ENCODE results near the gene S100Z.
"Not testable (repeated sequence)": the region's sequence is repeated elsewhere in the genome, so short reads cannot be mapped to it uniquely, and the experiment has no call there.

Gene S100Z

GRCh38 chr5:76888733-76889300 is 39.0 kb downstream of the S100Z start:
- Mint-ChIP-seq H3K36me3 (ENCODE audit: low read depth) (no peaks in the 10 kb centered on the region), H3K4me1 (no peaks in the 10 kb centered on the region), H3K9me3 (no peaks in the 10 kb centered on the region), H3K27ac (no peak overlapping the region), H3K27me3 (ENCODE audit: low read depth) (peaks cover 8% of the 10 kb centered on the region), H3K4me3 (no peak overlapping the region)
- TF ChIP-seq CTCF (IDR thresholded peaks at IDR 0.05; ENCODE audit: unreplicated experiment in 3 of 3) = no peak

- Mint-ChIP-seq H3K9me3 (peaks cover 15% of the 10 kb centered on the region), H3K4me3 (no peak overlapping the region), H3K27me3 (ENCODE audit: low read depth) (no peaks in the 10 kb centered on the region), H3K36me3 (ENCODE audit: low read depth) (no peaks in the 10 kb centered on the region), H3K4me1 (no peaks in the 10 kb centered on the region), H3K27ac (no peak overlapping the region)
- TF ChIP-seq CTCF (IDR thresholded peaks at IDR 0.05; ENCODE audit: unreplicated experiment in 3 of 3) = no peak
Observed at GRCh38 chr5:76893294-76893693, 43.5 kb downstream of the S100Z start.

- Mint-ChIP-seq H3K27me3 (ENCODE audit: low read depth) (no peaks in the 10 kb centered on the region), H3K4me1 (no peaks in the 10 kb centered on the region), H3K27ac (no peak overlapping the region), H3K36me3 (ENCODE audit: low read depth) (no peaks in the 10 kb centered on the region), H3K9me3 (peaks cover 33% of the 10 kb centered on the region), H3K4me3 (no peak overlapping the region)
- TF ChIP-seq CTCF (IDR thresholded peaks at IDR 0.05; ENCODE audit: unreplicated experiment in 3 of 3) = no peak
Observed at GRCh38 chr5:76896196-76896595, 46.4 kb downstream of the S100Z start.

- Mint-ChIP-seq H3K27ac (no peak overlapping the region), H3K9me3 (peaks cover 33% of the 10 kb centered on the region), H3K36me3 (ENCODE audit: low read depth) (no peaks in the 10 kb centered on the region), H3K27me3 (ENCODE audit: low read depth) (no peaks in the 10 kb centered on the region), H3K4me1 (no peaks in the 10 kb centered on the region), H3K4me3 (no peak overlapping the region)
- no peak for TF ChIP-seq CTCF (IDR thresholded peaks at IDR 0.05; ENCODE audit: unreplicated experiment in 3 of 3)
Observed at GRCh38 chr5:76901522-76901921, 51.7 kb downstream of the S100Z start.

- H3K9me3 Mint-ChIP-seq = peaks cover 2% of the 10 kb centered on the region
- no peaks in the 10 kb centered on the region for H3K36me3 Mint-ChIP-seq (ENCODE audit: low read depth)
- H3K27ac Mint-ChIP-seq = no peak overlapping the region
- H3K4me3 Mint-ChIP-seq = no peak overlapping the region
- H3K27me3 Mint-ChIP-seq (ENCODE audit: low read depth) = no peaks in the 10 kb centered on the region
- H3K4me1 Mint-ChIP-seq = no peaks in the 10 kb centered on the region
- no peak for TF ChIP-seq CTCF (IDR thresholded peaks at IDR 0.05; ENCODE audit: unreplicated experiment in 3 of 3)
Observed at GRCh38 chr5:76908166-76908565, 58.4 kb downstream of the S100Z start.

- H3K9me3 Mint-ChIP-seq; H3K4me1 Mint-ChIP-seq; H3K4me3 Mint-ChIP-seq; H3K36me3 Mint-ChIP-seq (ENCODE audit: low read depth); H3K27ac Mint-ChIP-seq; H3K27me3 Mint-ChIP-seq (ENCODE audit: low read depth): not testable (repeated sequence)
Observed at GRCh38 chr5:76910344-76910933, 60.6 kb downstream of the S100Z start.

GRCh38 chr5:76914671-76915070 is 64.9 kb downstream of the S100Z start:
- not testable (repeated sequence) for H3K4me3 Mint-ChIP-seq; H3K4me1 Mint-ChIP-seq; H3K9me3 Mint-ChIP-seq; H3K36me3 Mint-ChIP-seq (ENCODE audit: low read depth); H3K27ac Mint-ChIP-seq; H3K27me3 Mint-ChIP-seq (ENCODE audit: low read depth)
